ENCODE measurements around the gene MAPK10. TPM values are rescaled to one million over a fixed set of nuclear protein-coding genes. Genes with fewer than 3 reads are reported as not detected.

Gene MAPK10
- total and polyA plus RNA-seq, 9 of the 15 experiments (the other 6 are each of a cell fraction or from before 2014, with no cell fraction given) = 0.10 to 0.53 (median 0.18) TPM; not detected in 4

GRCh38 chr4:86278126-86278525 lies 81.7 kb downstream of the MAPK10 start:
- WGBS (ENCODE audit: insufficient coverage, low coverage, missing lambda C conversion rate) = 0% methylated on average over 2 of the region's 2 CpGs
- H3K9me1 ChIP-seq (ENCODE audit: control insufficient read depth, insufficient read depth, low read length) = no peaks in the 10 kb centered on the region
- BruUV-seq (replicated peaks) = no TSS peak
- H3K4me3 ChIP-seq = no peak overlapping the region
- H3K36me3 ChIP-seq (ENCODE audit: control insufficient read depth, insufficient read depth, low read length) = no peaks in the 10 kb centered on the region
- no peaks in the 10 kb centered on the region for H3K4me1 ChIP-seq (replicated peaks in 1 of 2; ENCODE audit: control insufficient read depth in 2 of 2, insufficient read depth in 2 of 2, low read length in 2 of 2)
- in situ Hi-C loops (cut with MboI) = no loop called here
- no peak for ATAC-seq
- ChIA-PET CTCF (ENCODE audit: low intra/inter-chr PET ratio) (no interaction called here), POLR2A (no interaction called here)
- TF ChIP-seq SP2 (IDR thresholded peaks at IDR 0.05; ENCODE audit: extremely low read depth, low read depth, low read length, poor library complexity, severe bottlenecking) = no peak
- TF ChIP-seq ZBTB8A (IDR thresholded peaks at IDR 0.05; ENCODE audit: partially characterized antibody) = no peak
- TF ChIP-seq NFIX (CRISPR knock-in tag; IDR thresholded peaks at IDR 0.05; ENCODE audit: low read depth) = no peak
- intact Hi-C loops (cut with micrococcal nuclease) = no loop called here
- H2AFZ ChIP-seq (ENCODE audit: low read depth, low read length) = no peak overlapping the region
- FAIRE-seq = no peak
- no peak overlapping the region for H3K27ac ChIP-seq (ENCODE audit: extremely low read depth, low read depth, low read length)
- no peaks in the 10 kb centered on the region for H3K27me3 ChIP-seq (ENCODE audit: control insufficient read depth in 2 of 2, insufficient read depth in 2 of 2, low read length in 2 of 2)
- H3K79me2 ChIP-seq (ENCODE audit: control insufficient read depth, insufficient read depth, low read length) = no peaks in the 10 kb centered on the region
- H3K9ac ChIP-seq (ENCODE audit: insufficient read depth in 1 of 2, low read depth in 2 of 2, low read length in 2 of 2) = no peak overlapping the region
- no peaks in the 10 kb centered on the region for H3K9me3 ChIP-seq (replicated peaks; ENCODE audit: control insufficient read depth, insufficient read depth, low read depth, low read length)
- H3K4me2 ChIP-seq (ENCODE audit: insufficient read depth, low read length) = no peak overlapping the region
- DNase-seq (ENCODE audit: extremely low read depth in 1 of 4, low spot score in 3 of 4) = no peak
- no peaks in the 10 kb centered on the region for H4K20me1 ChIP-seq (replicated peaks; ENCODE audit: control insufficient read depth, insufficient read depth, low read length)

GRCh38 chr4:86274642-86275041 lies 85.2 kb downstream of the MAPK10 start:
- H3K27ac ChIP-seq (ENCODE audit: extremely low read depth, low read depth, low read length) = no peak overlapping the region
- in situ Hi-C loops (cut with MboI) = no loop called here
- H2AFZ ChIP-seq (ENCODE audit: low read depth, low read length) = no peak overlapping the region
- CTCF ChIA-PET (ENCODE audit: low intra/inter-chr PET ratio) = no interaction called here
- no peaks in the 10 kb centered on the region for H3K4me1 ChIP-seq (replicated peaks in 1 of 2; ENCODE audit: control insufficient read depth in 2 of 2, insufficient read depth in 2 of 2, low read length in 2 of 2)
- no peaks in the 10 kb centered on the region for H3K36me3 ChIP-seq (ENCODE audit: control insufficient read depth, insufficient read depth, low read length)
- H3K9me3 ChIP-seq (replicated peaks; ENCODE audit: control insufficient read depth, insufficient read depth, low read depth, low read length) = no peaks in the 10 kb centered on the region
- H3K4me3 ChIP-seq = no peak overlapping the region
- TF ChIP-seq CHCHD3 (CRISPR knock-in tag; IDR thresholded peaks at IDR 0.05) (no peak), ARID2 (IDR thresholded peaks at IDR 0.05) (no peak)
- ATAC-seq (no peak), DNase-seq (ENCODE audit: extremely low read depth in 1 of 4, low spot score in 3 of 4) (no peak), FAIRE-seq (no peak)
- no peaks in the 10 kb centered on the region for H4K20me1 ChIP-seq (replicated peaks; ENCODE audit: control insufficient read depth, insufficient read depth, low read length)
- intact Hi-C loops (cut with micrococcal nuclease) = no loop called here
- no peak overlapping the region for H3K9ac ChIP-seq (ENCODE audit: insufficient read depth in 1 of 2, low read depth in 2 of 2, low read length in 2 of 2)
- no peaks in the 10 kb centered on the region for H3K27me3 ChIP-seq (ENCODE audit: control insufficient read depth in 2 of 2, insufficient read depth in 2 of 2, low read length in 2 of 2)
- H3K9me1 ChIP-seq (ENCODE audit: control insufficient read depth, insufficient read depth, low read length) = no peaks in the 10 kb centered on the region
- no peak overlapping the region for H3K4me2 ChIP-seq (ENCODE audit: insufficient read depth, low read length)
- POLR2A ChIA-PET = no interaction called here
- no peaks in the 10 kb centered on the region for H3K79me2 ChIP-seq (ENCODE audit: control insufficient read depth, insufficient read depth, low read length)
- no TSS peak for BruUV-seq (replicated peaks)
